OCI-LY3 (cell line): ENCODE data around the gene CLEC16A.

ENCODE experiments used
- EZH2phosphoT487 ChIP-seq: fragments of 200-600 bp; shearing (Covaris generic); IDR thresholded peaks from 2 replicates; pipeline ENCODE4 v1.6.1; 2018; ENCODE audit warnings: antibody characterized with exemption, mixed run types, low read depth
- TF ChIP-seq, protein P1 (sequence below): fragments of 200-600, 300-600 bp; sonication (generic); IDR thresholded peaks from 2 replicates; pipeline ENCODE4 v1.5.1; 2014; ENCODE audit warnings: antibody characterized with exemption, low read length, low read depth

DNA sequence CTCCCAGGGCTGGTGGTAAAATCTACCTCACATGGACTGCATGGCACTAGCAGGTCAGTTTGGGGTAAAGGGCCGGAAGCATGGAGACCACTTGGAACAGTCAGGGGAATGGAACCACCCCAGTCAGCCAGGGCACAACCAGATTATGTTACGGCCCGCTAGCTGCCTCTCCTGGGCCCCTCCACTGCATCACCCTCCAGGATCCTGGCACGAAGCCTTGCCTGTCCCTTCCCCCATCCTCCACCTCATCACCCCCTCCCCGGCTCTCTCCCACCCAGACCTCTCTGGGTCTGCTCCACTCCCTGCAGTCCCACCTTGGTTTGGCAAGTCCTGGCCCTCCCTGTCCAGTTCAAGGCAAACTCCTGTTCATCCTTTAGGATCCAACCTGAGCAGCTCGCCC is 91.7 kb downstream of the CLEC16A start:
- TF ChIP-seq, protein P1, sequence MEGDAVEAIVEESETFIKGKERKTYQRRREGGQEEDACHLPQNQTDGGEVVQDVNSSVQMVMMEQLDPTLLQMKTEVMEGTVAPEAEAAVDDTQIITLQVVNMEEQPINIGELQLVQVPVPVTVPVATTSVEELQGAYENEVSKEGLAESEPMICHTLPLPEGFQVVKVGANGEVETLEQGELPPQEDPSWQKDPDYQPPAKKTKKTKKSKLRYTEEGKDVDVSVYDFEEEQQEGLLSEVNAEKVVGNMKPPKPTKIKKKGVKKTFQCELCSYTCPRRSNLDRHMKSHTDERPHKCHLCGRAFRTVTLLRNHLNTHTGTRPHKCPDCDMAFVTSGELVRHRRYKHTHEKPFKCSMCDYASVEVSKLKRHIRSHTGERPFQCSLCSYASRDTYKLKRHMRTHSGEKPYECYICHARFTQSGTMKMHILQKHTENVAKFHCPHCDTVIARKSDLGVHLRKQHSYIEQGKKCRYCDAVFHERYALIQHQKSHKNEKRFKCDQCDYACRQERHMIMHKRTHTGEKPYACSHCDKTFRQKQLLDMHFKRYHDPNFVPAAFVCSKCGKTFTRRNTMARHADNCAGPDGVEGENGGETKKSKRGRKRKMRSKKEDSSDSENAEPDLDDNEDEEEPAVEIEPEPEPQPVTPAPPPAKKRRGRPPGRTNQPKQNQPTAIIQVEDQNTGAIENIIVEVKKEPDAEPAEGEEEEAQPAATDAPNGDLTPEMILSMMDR: no peak
- no peak for TF ChIP-seq EZH2phosphoT487
